Measurements from ENCODE around the gene G6PC2.

GRCh38 chr2:168949324-168949723 is 48.2 kb downstream of the G6PC2 start:
- TF ChIP-seq, protein P1, sequence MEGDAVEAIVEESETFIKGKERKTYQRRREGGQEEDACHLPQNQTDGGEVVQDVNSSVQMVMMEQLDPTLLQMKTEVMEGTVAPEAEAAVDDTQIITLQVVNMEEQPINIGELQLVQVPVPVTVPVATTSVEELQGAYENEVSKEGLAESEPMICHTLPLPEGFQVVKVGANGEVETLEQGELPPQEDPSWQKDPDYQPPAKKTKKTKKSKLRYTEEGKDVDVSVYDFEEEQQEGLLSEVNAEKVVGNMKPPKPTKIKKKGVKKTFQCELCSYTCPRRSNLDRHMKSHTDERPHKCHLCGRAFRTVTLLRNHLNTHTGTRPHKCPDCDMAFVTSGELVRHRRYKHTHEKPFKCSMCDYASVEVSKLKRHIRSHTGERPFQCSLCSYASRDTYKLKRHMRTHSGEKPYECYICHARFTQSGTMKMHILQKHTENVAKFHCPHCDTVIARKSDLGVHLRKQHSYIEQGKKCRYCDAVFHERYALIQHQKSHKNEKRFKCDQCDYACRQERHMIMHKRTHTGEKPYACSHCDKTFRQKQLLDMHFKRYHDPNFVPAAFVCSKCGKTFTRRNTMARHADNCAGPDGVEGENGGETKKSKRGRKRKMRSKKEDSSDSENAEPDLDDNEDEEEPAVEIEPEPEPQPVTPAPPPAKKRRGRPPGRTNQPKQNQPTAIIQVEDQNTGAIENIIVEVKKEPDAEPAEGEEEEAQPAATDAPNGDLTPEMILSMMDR (IDR thresholded peaks at IDR 0.05; ENCODE audit: insufficient read depth, low read depth, low read length): no peak
- TF ChIP-seq EZH2 (IDR thresholded peaks at IDR 0.05; ENCODE audit: insufficient read depth, low read length): no peak

Measured in astrocyte (in vitro differentiated cells and primary cell).